NCI-H2171 treated with DMSO at 0.1 percent for 48 hours (cell line): ENCODE data around the gene ASGR1.
A peak's percentile ranks its signal among the peaks of the same experiment; 100 is the strongest.

Experiments used
- DNase-seq: peaks from one replicate; lab custom pipeline; 2025; lab: John Stamatoyannopoulos, UW

Gene ASGR1

GRCh38 chr17:7179317-7180254 lies at the start of gene ASGR1:
TSS of gene ASGR1 (minus strand) at chr17:7179370. CDS start at chr17:7178563, 807 bp downstream.
- DNase-seq: no peak

GRCh38 chr17:7228920-7229319 lies 49.8 kb upstream of the ASGR1 start:
- no peak for DNase-seq

- DNase-seq: no peak
Measured at GRCh38 chr17:7226721-7227710, 47.8 kb upstream of the ASGR1 start.

GRCh38 chr17:7225711-7226331 lies 46.7 kb upstream of the ASGR1 start:
- no peak for DNase-seq

GRCh38 chr17:7224661-7225111 lies 45.5 kb upstream of the ASGR1 start:
- DNase-seq: no peak

GRCh38 chr17:7224110-7224509 lies 44.9 kb upstream of the ASGR1 start:
- DNase-seq: no peak

- no peak for DNase-seq
Measured at GRCh38 chr17:7223375-7223774, 44.2 kb upstream of the ASGR1 start.

- no peak for DNase-seq
Measured at GRCh38 chr17:7222972-7223292, 43.8 kb upstream of the ASGR1 start.

GRCh38 chr17:7222093-7222971 lies 43.2 kb upstream of the ASGR1 start:
- DNase-seq: no peak

GRCh38 chr17:7221278-7222092 lies 42.3 kb upstream of the ASGR1 start:
- DNase-seq: no peak

- DNase-seq: peak; percentile 25
Measured at GRCh38 chr17:7220593-7221277, 41.6 kb upstream of the ASGR1 start.

- DNase-seq: peak; percentile 72
Measured at GRCh38 chr17:7219812-7220592, 40.8 kb upstream of the ASGR1 start, which contains the start of the genes ACADVL and DLG4. TSS of gene ACADVL (plus strand) at chr17:7219938. CDS start at chr17:7219985, 47 bp downstream. TSS of gene DLG4 (minus strand) at chr17:7219836.

GRCh38 chr17:7219229-7219811 lies 40.1 kb upstream of the ASGR1 start:
- DNase-seq: no peak

- DNase-seq: no peak
Measured at GRCh38 chr17:7218758-7219157, 39.6 kb upstream of the ASGR1 start.

GRCh38 chr17:7218166-7218565 lies 39.0 kb upstream of the ASGR1 start:
- DNase-seq: no peak

- DNase-seq: peak; percentile 71
Measured at GRCh38 chr17:7217113-7217987, 38.2 kb upstream of the ASGR1 start.
